MM.1S (cell line): ENCODE measurements around the gene ABCA13.

Experiments used
- DNase-seq: peaks from one replicate; pipeline ENCODE4 v3.0.0-alpha.2; 2015
- H2AFZ ChIP-seq: fragments of 300-600 bp; sonication (generic); 2 replicates; pipeline ENCODE4 v1.6.0; 2016; ENCODE audit warnings: antibody characterized with exemption, low read length
- H3F3A ChIP-seq: fragments of 300-600 bp; sonication (generic); 2 replicates; pipeline ENCODE4 v1.6.1; 2016; ENCODE audit warnings: mild to moderate bottlenecking, antibody characterized with exemption, low read length, moderate library complexity, mixed read lengths; ENCODE audit not compliant: insufficient read depth
- H3K27ac ChIP-seq: fragments of 300-600 bp; sonication (generic); 2 replicates; pipeline ENCODE4 v1.5.1; 2016; ENCODE audit warnings: mild to moderate bottlenecking, low read length
- H3K27me3 ChIP-seq: fragments of 300-600 bp; sonication (generic); replicated peaks from 2 replicates; pipeline ENCODE4 v1.6.0; 2016; ENCODE audit warnings: low read length; ENCODE audit not compliant: insufficient read depth
- H3K36me3 ChIP-seq: fragments of 300-600 bp; sonication (generic); replicated peaks from 2 replicates; pipeline ENCODE4 v1.6.1; 2016; ENCODE audit warnings: mild to moderate bottlenecking, low read length, mixed read lengths; ENCODE audit not compliant: insufficient read depth
- H3K4me1 ChIP-seq: fragments of 300-600 bp; sonication (generic); 2 replicates; pipeline ENCODE4 v1.6.1; 2016; ENCODE audit warnings: low read length, mixed read lengths
- H3K4me2 ChIP-seq: fragments of 300-600 bp; sonication (generic); 2 replicates; pipeline ENCODE4 v1.6.0; 2016; ENCODE audit warnings: low read depth, low read length
- H3K4me3 ChIP-seq: fragments of 300-600 bp; sonication (generic); 2 replicates; pipeline ENCODE4 v1.5.1; 2016; ENCODE audit warnings: low read length, mixed read lengths
- H3K79me2 ChIP-seq: fragments of 300-600 bp; sonication (generic); 2 replicates; pipeline ENCODE4 v1.6.1; 2016; ENCODE audit warnings: mixed run types, low read length, mixed read lengths
- H3K9ac ChIP-seq: fragments of 300-600 bp; sonication (generic); 2 replicates; pipeline ENCODE4 v1.6.1; 2016; ENCODE audit warnings: low read length, mixed read lengths
- H3K9me2 ChIP-seq: fragments of 300-600 bp; sonication (generic); replicated peaks from 2 replicates; pipeline ENCODE4 v1.6.1; 2016; ENCODE audit warnings: mild to moderate bottlenecking, low read length, mixed read lengths; ENCODE audit not compliant: insufficient read depth
- H3K9me3 ChIP-seq: fragments of 300-600 bp; sonication (generic); replicated peaks from 2 replicates; pipeline ENCODE4 v1.6.1; 2016; ENCODE audit warnings: mild to moderate bottlenecking, low read length, mixed read lengths; ENCODE audit not compliant: insufficient read depth
- H4K20me1 ChIP-seq: fragments of 300-600 bp; sonication (generic); 2 replicates; pipeline ENCODE4 v1.6.1; 2016; ENCODE audit warnings: mild to moderate bottlenecking, low read length, moderate library complexity, mixed read lengths; ENCODE audit not compliant: insufficient read depth
- CTCF ChIP-seq: fragments of 300-600 bp; sonication (generic); IDR thresholded peaks from 2 replicates; pipeline ENCODE4 v1.5.1; 2016; ENCODE audit warnings: antibody characterized with exemption, low read length, mixed read lengths
- EZH2 ChIP-seq: fragments of 300-600 bp; sonication (generic); optimal IDR thresholded peaks from 2 replicates; pipeline ENCODE3; 2017; ENCODE audit warnings: low read depth, mild to moderate bottlenecking, antibody characterized with exemption, low read length, mixed read lengths
- EZH2phosphoT487 ChIP-seq: fragments of 300-600 bp; sonication (generic); IDR thresholded peaks from 2 replicates; pipeline ENCODE4 v1.6.1; 2018; ENCODE audit warnings: antibody characterized with exemption, low read length

The ABCA13 gene

GRCh38 chr7:48681006-48681405 is 509.7 kb downstream of the ABCA13 start:
- H4K20me1 ChIP-seq = no peaks in the 10 kb centered on the region
- DNase-seq = no peak
- no peaks in the 10 kb centered on the region for H3K9me2 ChIP-seq

GRCh38 chr7:48691788-48692187 is 520.5 kb downstream of the ABCA13 start:
- no peak overlapping the region for H3K4me3 ChIP-seq
- H3K9ac ChIP-seq = no peak overlapping the region
- H3K27me3 ChIP-seq = no peaks in the 10 kb centered on the region
- DNase-seq = no peak
- H4K20me1 ChIP-seq = no peaks in the 10 kb centered on the region
- H3K79me2 ChIP-seq = no peaks in the 10 kb centered on the region
- H3K9me2 ChIP-seq = no peaks in the 10 kb centered on the region
- no peak overlapping the region for H2AFZ ChIP-seq
- H3K36me3 ChIP-seq = no peaks in the 10 kb centered on the region
- H3K4me1 ChIP-seq = no peaks in the 10 kb centered on the region
- H3K9me3 ChIP-seq = no peaks in the 10 kb centered on the region
- no peak overlapping the region for H3K4me2 ChIP-seq
- no peaks in the 10 kb centered on the region for H3F3A ChIP-seq
- TF ChIP-seq EZH2 (no peak), EZH2phosphoT487 (no peak), CTCF (no peak)
- no peak overlapping the region for H3K27ac ChIP-seq

More at GRCh38 chr7:48681006-48681405, 509.7 kb downstream of the ABCA13 start:
- Histone ChIP-seq H3K27ac (no peak overlapping the region), H3K9ac (no peak overlapping the region), H3K4me1 (no peaks in the 10 kb centered on the region), H3K36me3 (no peaks in the 10 kb centered on the region), H2AFZ (no peak overlapping the region), H3K4me2 (no peak overlapping the region), H3F3A (no peaks in the 10 kb centered on the region), H3K79me2 (no peaks in the 10 kb centered on the region), H3K27me3 (no peaks in the 10 kb centered on the region), H3K9me3 (no peaks in the 10 kb centered on the region), H3K4me3 (no peak overlapping the region)
- TF ChIP-seq EZH2phosphoT487 (no peak), CTCF (no peak), EZH2 (no peak)
